GM19463 (cell line): Measurements from ENCODE around the gene PKN3.

ENCODE experiments used
- ATAC-seq: cut with Tn5 transposase; IDR thresholded peaks from one replicate; pipeline ENCODE4 v1.9.1; 2021; ENCODE audit warnings: mild to moderate bottlenecking, moderate library complexity; ENCODE audit not compliant: unreplicated experiment

The PKN3 gene

DNA sequence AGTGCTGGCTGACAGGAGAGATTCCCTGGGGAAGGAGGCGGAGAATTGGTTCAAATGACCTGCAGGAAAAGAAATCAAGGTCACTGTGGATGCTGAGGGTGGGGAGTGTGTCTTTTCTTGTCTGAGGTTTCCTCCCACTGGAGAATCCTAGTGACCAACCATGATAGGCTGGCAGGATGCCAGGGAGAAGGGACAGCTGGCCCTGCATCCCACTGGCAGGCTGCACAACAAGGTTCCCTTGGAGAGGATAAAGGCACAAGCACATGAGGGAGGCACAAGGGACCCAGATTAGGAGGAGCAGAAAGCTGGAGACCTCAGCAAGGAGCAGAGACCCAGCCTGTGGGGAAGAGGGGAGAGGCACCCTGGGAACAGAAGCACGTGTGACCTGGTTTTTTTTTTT, 33.1 kb downstream of the PKN3 start:
- ATAC-seq = no peak

DNA sequence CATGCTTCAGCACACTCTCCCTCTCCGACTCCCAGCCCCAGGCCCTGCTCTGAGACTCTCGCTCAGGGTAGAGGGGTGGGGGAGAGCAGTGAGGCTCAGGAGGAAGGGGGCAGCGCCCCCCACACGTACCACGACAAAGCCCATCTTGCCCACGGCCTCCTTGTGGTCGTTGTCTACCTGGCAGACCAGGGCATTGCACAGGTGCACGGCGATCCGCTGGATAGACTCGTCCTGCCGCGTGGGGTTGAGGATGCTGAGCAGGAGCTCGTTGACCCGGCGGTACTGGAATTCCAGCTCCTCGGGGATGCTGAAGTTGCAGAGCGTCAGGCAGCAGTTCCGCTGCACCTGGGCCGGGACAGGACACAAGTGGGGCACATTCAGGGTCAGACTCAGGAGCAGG, 40.1 kb downstream of the PKN3 start:
- ATAC-seq = no peak

GRCh38 chr9:128743421-128743820, 41.1 kb downstream of the PKN3 start:
- ATAC-seq = no peak

DNA sequence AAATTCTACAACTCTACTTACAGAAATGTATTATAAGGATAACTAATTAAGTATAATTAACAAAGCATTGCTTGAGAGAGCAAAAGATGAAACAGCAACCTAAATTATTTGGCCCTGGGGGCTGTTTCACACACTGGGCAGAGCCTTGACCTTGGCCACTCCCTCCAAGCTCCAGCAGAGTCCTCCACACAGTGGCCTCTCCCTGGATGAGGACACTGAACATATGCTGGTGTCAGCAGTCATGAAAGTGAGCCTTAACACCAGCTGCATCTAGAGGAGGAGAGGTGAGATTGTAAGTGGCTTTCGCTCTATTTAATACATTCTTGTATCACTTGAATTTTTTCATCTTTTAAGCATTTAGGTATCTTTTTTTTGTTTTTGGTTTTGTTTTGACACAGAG, 44.9 kb downstream of the PKN3 start:
- ATAC-seq = no peak

GRCh38 chr9:128750926-128751595, 48.8 kb downstream of the PKN3 start:
- no peak for ATAC-seq

- ATAC-seq = no peak
These were observed 51.3 kb downstream of the PKN3 start for GRCh38 chr9:128753627-128754026.

- no peak for ATAC-seq
These were observed 55.3 kb downstream of the PKN3 start for GRCh38 chr9:128757602-128758001.

- ATAC-seq = no peak
These were observed 60.6 kb downstream of the PKN3 start for GRCh38 chr9:128762671-128763449.

DNA sequence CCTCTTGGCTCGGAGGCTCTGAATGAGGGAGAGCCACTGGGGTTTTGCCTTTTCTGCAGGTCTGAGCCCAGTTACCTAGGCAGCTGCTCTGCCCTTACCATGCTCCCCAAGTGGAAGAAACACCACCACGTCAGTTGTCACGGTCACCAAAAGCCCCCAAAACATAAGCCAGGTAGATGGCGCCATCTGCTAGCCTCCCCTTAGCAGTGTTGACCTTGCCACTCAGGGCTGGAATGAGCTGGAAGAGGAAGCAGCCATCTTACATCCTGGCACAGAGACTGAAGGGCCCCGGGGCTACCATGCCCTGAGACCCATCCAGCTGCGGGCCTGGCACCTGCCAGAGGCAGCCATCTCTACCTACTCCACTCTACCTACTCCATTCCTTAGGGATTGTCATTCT, 62.1 kb downstream of the PKN3 start:
- ATAC-seq = no peak

- ATAC-seq = no peak
These were observed 63.2 kb downstream of the PKN3 start for GRCh38 chr9:128765499-128765898.

- no peak for ATAC-seq
These were observed 66.3 kb downstream of the PKN3 start for GRCh38 chr9:128768606-128769005.
